ENCODE results near the gene UBE2F.
"Not testable (repeated sequence)": the region's sequence is repeated elsewhere in the genome, so short reads cannot be mapped to it uniquely, and the experiment has no call there.

UBE2F gene

DNA sequence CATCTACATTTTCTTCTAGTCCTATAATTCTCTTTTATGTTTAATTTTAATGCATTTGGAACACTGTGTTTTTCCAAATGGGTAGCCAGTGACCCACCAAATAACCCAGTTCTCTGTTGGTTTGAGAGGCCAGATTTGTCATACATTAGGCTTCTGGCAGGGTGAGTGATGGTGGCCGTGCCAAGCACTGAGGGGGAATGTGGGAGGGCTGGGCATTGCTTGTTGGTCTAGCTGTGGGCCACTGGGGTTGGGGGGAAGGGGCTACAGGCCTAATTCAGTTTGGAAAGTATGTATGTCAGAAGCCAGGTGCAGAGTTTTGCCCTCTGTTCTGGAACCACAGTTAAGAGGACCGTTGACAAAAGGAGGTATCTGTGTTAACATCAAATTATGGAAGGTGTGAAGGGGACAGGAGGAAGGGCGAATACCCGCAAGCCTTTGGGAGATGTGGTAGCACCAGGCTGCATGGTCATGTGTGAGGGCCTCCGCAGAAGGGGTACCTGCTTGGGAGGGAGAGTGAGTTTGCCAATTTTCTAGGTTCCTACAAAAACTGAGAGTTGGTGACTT lies 55.9 kb downstream of the UBE2F start:
- DNase-seq = no peak

DNA sequence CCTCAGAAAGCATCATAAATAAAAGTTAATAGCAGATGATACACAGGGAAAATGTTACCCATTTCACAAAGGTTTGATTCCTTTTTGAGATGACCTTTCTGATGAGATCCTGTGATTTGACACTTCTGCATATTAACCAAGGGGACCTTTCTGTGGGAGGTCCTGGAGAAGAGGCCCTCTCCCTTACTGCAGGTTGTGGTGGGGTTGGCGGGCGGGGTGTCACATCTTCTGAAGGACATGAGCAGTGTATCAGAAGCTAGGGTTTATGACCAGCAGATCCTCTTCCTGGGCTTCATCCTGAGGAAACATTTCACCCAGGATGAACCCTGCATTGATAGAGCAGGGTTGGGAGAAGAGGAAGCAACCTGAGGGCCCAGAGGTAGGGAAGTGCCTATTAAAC lies 56.8 kb downstream of the UBE2F start:
- DNase-seq = no peak

DNA sequence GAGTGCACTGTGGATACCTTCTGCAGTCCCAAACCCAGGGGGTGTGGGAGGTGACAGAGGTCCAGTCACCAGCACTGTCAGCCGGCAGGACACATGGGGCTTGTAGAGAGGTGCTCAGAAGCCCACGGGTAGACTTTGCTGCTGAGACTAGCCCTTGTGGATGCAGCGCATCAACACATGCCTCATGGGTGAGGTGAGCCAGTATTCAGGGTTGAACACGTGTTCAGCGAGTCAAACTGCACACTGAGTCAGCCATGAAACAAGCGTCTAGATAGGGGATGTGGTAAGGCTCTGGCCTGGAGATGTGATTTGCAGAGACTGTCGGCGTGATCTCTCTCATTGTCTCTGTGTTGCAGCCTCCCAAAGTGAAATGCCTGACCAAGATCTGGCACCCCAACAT lies 58.2 kb downstream of the UBE2F start:
- DNase-seq = peak; percentile 58

DNA sequence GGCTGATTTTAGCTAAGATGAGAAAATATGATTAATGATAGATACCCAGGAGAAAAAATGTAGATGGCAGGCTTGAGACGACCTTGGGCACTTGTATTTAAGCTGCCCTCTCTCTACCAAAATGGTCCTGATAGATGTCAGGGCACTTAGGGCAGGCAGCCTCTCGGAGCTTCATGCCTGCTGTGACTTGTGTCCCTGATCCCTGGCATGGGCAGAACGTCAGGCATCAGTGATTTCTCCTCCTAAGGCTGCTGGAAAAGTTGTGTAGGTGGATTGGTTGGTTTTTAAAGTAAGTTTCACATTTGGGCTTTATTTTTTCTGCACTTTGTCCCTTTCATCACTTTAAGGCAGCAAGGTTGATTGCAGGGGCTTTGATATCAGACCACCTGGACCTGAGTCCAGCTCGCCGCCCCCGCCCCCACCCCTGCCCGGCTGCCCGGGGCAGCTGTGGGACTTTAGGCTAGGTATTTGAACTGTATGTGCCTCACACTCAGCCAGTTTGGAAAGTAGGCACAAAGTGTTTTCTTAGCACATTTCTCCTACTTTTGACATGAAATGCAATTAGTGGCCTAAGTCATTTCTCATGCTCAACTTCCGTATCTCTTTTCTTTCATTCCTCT lies 59.0 kb downstream of the UBE2F start:
- DNase-seq = no peak

DNA sequence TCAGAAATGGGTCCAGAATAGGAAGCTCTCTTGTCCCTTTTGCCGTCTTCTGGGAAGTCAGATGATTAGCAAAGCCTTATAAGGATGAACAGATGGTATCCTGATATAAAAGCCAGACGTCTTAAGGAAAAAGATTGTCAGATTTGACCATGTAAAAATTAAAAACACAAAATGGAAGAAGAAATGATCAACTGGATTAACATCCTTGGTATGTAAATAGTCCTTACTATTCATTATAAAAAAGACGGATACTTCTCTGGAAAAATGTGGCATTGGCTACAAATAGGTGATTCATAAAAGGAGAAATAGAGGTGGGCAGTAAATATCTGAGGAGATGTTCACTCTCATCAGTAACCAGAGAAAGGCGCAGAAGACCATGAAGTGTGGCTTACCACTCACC lies 60.2 kb downstream of the UBE2F start:
- DNase-seq = no peak

DNA sequence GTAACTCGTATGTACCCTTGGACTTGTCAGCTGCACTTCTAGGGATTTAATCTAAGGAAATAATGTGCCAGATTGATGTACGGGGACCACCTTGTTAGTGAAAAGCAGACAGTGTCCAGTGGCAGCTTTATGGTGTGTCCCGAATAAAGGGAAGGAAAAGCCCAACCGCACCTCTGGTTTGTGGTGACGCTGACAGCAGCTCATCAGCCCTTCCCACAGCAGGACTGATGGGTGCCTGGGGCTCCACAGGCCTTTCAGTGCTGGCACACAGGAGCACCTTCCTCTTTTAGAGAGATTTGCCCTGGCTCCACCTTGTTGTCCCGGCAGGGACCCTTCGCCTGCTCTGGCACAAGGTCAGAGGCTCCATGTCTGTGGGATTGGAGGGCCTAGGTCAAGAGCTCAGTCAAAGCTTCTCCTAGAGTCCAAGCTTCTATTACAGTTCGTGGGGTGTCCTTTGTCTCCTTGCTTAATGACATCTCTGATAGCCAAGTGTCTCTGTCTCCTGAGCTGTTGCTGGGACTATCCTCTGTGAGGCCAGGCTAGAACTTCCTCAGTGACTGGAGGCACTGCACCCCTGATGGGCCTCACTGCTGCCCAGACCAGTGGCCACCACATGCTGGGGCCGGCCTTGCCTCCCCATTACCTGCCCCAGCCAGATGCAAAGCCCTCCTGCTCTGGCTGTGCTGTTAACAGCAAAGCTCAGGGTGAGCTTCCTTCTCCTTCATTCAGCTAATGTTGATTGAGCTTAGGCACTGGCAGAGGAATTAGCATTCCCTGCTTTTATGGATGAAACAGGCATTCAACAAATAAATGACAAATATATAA lies 61.0 kb downstream of the UBE2F start:
- no peak for DNase-seq

DNA sequence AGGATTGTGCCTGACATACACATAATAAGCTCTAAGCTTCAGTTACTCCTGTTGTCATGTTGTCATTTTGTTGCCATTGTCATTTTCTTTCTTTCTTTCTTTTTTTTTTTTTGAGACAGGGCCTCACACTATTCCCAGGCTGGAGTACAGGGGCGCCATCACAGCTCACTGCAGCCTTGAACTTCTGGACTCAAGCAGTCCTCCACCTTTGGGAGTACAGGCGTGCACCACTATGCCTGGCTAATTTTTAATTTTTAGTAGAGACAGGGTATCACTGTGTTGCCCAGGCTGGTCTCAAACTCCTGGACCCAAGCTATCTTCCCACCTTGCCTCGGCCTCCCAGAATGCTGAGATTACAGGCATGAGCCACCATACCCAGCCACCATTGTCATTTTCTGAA lies 63.0 kb downstream of the UBE2F start:
- no peak for DNase-seq

DNA sequence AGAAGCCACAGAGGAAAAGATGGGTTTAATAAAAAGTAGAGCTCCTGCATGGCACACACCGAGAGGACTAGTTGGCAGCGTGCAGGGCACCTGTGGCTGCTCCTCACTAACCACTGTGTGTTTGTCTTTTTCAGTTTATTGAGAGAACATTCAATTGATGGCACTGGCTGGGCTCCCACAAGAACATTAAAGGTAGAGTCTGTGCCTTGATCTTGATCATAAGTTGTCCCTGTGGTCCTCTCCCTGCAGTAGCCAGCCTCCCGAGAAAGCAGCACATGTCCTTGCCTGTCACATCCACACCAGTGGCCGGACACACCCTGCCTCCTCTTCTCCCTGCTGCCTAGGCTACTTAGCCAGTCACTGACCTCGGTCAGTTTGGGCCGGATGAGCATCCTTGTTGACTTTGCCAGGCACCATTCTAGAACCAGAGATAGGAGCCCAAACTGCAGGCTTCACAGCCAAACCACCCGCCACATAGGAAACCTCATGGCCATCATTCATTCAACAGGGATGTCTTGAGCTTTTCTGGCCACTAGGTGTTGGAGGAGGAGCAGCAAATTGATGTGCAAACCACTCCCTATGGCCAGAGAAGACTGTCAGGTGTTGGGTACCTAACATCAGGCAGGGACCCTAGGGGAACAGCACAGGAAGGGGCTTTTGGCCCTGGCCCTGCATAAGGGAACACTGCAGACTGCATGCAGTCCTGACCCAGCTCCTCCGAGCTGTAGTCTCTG lies 63.8 kb downstream of the UBE2F start:
- DNase-seq = no peak

DNA sequence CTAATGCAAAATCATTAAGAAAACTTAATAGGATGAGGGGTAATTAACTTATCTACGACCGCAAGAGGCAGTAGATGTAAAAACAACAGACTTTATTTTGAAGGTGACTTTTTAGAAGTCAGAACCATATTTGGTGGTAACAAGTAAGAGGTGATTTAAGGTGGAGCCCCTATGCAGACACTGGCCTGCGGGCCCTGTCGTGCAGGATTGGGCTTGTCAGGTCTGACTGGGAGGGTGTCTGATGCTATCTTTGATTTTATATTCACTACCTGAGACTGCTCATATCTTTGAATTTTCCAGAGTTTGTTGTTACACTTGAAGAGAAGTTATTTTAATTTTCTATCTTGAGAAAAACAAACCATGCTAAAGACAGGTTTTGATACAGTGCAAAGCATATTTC lies 64.9 kb downstream of the UBE2F start:
- no peak for DNase-seq

DNA sequence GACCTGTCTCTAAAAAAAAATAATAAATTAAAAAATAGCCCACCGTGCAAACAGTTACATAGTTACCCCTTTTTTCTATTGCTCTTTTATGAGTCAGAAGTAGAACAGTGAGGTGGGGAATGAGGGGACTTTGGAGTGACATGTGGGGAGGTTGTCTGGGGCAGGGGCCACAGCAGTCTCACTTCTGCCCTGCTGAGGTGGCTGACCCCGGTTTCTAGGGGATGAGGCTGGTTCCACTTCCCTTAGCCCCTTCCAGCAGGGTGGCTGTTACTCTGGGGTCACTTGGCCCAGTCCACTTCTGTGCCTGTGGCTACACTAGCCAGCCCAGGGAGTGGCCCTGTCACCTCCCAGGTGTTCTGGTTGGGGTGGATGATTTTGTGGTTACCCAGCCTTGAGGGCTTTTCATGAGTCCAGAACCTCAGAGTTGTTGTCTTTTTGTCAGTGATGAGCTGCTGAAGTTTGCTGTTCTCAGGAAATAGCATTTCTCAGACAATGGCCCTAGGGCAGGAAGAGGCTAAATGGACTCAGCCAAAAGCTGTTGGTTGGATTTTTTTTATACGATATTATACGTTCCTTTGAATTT lies 66.0 kb downstream of the UBE2F start:
- no peak for DNase-seq

DNA sequence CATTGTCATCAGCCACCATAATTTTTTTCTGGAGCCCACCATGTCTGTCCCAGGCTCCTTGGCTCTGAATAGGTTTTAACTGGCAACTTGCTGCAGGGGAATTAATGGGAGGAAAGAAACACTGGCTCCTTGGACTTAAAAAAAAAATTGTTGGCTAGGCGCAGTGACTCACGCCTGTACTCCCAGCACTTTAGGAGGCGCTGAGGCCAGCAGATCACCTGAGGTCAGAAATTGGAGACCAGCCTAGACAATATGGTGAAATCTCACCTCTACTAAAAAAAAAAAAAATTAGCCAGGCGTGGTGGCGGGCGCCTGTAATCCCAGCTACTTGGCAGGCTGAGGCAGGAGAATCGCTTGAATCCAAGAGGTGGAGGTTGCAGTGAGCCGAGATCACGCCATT lies 67.2 kb downstream of the UBE2F start:
- not testable (repeated sequence) for DNase-seq

DNA sequence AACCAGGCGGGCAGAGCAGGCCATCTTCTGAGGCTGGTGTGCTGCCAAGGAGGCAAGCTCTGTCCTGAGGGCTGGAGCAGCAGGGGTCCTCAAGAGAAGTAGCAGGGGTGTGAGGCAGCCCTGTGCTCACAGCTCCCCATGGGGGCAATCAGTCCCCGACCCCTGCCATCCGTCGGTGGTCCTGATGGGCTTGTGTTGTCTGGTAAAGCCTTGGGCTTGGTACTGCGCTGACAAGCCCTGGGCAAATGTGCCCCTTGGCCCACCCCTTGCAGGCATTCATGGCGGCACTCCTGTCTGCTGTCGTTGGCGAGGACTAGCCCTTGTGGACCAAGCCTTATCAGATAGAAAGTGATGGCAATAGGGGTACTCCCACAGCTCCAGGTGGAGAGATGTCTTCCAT lies 71.4 kb downstream of the UBE2F start:
- no peak for DNase-seq

DNA sequence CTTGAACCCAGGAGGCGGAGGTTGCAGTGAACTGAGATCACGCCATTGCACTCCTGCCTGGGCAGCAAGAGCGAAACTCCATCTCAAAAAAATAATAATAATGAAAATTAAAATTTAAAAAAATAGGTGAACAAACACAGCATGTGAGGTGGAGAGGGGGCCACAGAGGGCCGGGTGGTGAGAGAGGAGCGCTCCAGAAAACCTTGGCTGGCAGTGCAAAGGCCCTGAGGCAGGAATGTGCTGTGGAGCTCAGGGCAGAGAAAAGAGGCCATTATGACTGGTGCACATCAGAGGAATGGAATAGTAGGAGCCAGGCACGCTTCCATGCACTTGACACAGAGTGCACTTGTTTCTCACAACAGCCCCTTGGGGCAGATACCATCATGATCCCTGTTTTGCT lies 72.3 kb downstream of the UBE2F start:
- no peak for DNase-seq

DNA sequence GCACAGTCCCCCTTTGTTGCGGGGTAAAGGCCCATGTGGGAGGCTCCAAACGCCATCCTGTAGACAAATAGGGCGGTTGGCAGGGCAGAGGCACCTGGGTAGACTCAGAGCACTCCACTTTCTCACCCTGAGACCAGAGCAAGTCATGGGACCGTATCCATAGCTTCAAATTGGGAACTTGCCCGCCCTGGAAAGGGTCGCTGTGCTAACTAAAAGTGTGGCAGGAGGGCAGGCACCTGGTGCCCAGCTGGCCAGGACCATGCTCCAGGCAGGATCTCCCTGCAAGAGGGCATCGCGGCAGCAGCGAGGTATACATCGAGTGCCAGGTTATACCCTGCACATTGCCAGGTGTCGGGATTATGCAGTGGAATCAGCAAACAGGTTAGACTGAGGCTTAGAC lies 73.2 kb downstream of the UBE2F start:
- DNase-seq = no peak

DNA sequence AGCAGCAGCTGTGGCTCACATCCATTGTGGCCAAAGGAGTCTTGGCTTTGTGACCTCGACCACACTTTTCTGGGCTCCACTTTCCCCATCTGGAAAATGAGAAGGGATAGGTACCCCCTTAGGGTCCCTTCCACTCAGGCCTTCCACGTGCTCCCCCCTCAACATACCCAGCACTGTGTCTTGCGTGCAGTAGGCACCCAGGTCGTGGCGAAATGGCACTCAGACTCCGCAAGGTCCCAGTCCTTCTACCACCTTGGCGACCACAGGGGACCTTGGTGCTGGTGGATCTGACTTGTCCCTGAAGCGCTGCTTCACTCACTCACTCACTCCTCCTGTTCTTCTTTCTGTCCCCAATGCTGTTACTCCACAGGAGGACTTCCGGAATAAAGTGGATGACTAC lies 74.1 kb downstream of the UBE2F start:
- DNase-seq = no peak

DNA sequence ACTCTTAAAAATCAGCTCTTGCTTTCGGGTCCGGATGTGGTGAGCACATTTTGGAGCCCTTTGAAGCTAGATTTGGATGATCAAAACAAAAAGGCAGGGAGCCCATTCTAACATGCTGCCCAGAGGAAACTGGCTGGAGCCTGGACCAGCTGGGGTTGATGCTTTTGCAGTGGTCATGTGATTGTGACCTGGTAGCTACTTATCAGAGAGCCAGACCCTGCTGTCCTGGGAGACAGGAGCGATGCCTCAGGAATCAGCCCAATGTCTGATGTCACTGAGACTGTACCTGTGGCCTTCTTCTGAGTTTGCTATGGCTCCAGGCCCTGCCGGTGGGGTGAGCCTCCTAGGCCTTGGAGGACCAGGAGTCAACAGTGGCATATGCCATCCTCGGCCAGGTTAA lies 75.3 kb downstream of the UBE2F start:
- DNase-seq = no peak

DNA sequence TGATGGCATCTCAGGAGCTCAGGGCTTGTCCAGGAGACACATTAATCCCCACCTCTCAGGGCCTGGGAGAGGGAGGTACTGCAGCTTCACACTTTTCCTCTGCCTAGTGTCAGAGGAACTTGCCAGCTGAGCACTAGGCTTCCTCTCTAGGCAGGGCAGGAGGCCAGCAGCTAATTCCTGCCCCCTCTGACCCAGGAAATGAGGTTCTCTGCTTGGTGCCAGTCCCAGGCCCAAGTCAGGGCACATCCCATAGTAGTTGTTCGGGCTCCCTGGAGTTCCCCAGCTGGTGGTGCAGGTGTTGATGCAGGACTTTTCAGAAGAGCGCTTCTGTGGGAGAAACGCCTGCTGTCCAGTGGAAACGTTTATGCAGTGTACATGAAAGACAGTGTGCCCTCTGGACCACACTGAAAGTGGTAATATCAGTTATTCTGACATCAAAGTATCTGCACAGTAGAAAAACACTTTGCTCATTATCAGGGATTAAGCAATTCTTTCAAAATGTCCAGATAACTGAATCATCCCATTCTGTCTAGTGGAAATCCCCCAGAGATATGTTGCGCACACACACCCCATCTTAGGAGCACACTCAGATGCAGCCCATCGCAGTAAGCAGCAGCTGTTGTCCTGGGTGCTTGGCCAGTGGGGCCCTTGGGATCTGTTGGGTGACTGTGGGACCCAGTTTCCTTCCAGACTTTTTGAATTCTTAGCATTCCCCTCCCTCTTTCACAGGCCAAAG lies 76.2 kb downstream of the UBE2F start:
- no peak for DNase-seq

DNA sequence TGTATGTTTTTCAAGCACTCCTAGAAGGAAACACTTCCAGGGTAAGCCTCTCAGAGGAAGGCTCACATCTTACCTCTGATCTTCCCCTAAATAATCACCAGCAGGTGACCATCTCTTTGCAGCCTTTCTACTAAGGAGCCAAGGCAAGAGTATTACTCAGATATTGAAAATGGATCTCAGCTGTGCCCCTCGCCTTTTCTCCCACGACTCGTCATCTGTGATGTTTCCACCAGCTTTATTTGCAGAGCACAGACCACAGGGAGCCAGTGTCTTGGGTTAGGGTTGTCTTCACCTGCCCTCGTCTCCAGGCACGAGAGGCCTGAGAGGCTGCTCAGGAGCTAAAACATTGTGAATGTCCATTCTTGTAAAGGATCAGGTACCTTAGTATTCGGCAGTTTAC lies 77.0 kb downstream of the UBE2F start:
- DNase-seq = no peak

DNA sequence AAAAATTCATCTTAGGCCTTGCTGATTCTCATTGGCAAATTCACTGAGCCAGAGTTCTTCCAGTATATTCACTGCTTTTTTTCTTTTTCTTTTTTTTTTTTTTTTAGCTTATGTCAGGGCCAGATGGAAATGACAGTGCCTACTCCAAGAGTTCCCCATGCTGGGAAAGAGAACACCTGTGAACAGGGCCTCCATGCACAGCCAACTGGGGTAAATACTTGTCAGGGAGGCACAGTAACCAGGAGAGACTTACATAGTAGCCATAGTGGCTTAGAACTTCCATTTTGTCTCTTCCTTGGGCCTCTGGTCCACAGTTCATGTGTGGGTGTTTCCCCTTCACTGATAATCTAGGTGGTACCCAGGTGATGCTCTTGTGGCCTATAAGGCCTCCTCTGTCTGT lies 78.8 kb downstream of the UBE2F start:
- no peak for DNase-seq

DNA sequence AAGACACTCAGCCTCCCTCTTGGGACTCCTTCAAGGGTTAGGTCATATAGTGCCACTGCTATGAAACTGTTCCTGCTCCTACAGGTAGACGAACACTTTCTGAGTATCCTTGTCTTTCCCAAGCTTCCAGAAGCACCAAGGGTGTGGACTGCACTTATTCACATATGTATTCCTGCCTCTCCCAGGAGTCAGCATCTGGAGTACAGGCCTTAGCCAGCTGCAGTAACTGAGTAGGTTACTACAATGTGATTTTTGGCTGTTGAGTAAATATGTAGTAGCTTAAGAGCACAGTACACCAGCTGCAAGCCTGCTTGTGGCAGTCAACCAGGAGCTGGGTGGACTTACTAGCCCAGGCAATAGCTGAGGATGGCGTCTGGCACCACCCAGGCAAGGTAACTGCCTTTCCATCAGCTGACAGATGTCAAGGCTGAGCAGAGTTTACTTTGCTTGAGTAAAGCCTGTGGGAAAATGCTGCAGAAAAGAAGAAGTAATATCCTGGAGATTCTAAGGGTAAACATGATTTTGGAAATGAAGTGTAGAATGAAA lies 80.0 kb downstream of the UBE2F start:
- DNase-seq = no peak

DNA sequence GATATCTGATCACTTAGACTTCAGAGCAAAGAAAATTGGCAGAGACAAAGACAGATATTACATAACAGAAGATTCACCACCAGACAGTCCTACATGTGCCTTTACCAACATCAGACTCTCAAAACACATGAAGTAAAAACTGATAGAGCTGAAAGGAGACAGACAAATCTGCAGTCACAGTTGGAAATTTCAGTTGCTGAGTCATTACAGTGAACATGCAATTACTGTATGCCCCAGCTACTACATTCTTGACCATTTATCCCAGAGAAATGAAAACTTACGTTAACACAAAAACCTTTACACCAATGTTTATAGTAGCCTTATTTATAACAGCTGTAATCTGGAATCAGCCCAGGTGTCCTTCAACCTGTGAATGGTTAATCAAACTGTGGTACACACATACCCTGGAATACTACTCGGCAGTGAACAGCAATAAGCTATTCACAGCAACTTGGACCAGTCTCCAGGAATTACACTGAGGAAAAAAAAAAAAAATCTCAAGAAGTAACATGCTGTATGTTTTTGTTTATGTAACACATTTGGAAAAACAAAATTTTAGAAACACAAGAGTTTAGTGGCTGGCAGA lies 86.5 kb downstream of the UBE2F start:
- DNase-seq = no peak

DNA sequence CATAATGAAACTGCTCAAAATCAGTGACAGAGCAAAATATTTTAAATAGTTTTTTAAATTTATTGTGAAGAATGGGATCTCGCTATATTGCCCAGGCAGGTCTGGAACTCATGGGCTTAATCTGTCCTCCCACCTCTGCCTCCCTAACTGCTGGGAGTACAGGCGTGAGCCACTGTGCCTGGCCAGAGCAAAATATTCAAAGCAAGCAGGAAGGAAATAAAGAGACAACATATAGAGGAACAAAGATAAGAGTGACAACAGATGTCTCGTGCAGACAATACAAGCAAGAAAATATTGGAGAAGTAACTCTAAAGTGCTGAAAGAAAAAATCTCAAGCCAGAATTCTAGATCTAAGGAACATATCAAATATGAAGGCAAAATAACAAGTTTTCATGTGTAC lies 89.0 kb downstream of the UBE2F start:
- no peak for DNase-seq

Measured in stimulated activated CD8-positive, alpha-beta memory T cell treated with anti-CD3 and anti-CD28 coated beads, Interleukin-4, amount 100 ng/mL, for 48 hours (primary cell).